Natural killer cell (primary cell): ENCODE results near the gene GRM7. TPM values are rescaled to one million over a fixed set of nuclear protein-coding genes. Genes with fewer than 3 reads are reported as not detected.

Experiments used
- ATAC-seq, 3 donors: fragments of 150-1000 bp in 2 of 3; fragments of 200-7000 bp in 1 of 3; cut with Tn5 transposase; 1 replicate in 1 of 3; 2 replicates in 2 of 3; pipeline ENCODE4 v1.10.0; 2021; ENCODE audit warnings: mild to moderate bottlenecking in 2 of 3, moderate library complexity in 2 of 3
- DNase-seq, 2 donors: peaks; one replicate each; pipeline versions ENCODE4 v3.0.0 to v3.0.0-alpha.2; 2013 to 2021; ENCODE audit warnings: mixed read lengths in 1 of 2
- H3K27ac ChIP-seq: one replicate; pipeline ENCODE4 v1.5.1; 2013; ENCODE audit warnings: mild to moderate bottlenecking, low read length
- H3K27me3 ChIP-seq: one replicate; pipeline ENCODE4 v1.6.1; 2013; ENCODE audit warnings: low read length; ENCODE audit not compliant: control insufficient read depth, insufficient read depth
- H3K36me3 ChIP-seq: one replicate; pipeline ENCODE4 v1.6.1; 2013; ENCODE audit warnings: low read length; ENCODE audit not compliant: control insufficient read depth, insufficient read depth
- H3K4me1 ChIP-seq: one replicate; pipeline ENCODE4 v1.6.1; 2013; ENCODE audit warnings: low read length; ENCODE audit not compliant: control insufficient read depth, insufficient read depth
- H3K4me3 ChIP-seq: one replicate; pipeline ENCODE4 v1.5.1; 2013; ENCODE audit warnings: low read length
- H3K9me3 ChIP-seq: one replicate; pipeline ENCODE4 v1.6.1; 2013; ENCODE audit warnings: low read length; ENCODE audit not compliant: control insufficient read depth, insufficient read depth
- H3K27ac Mint-ChIP-seq, 2 donors: one replicate each; pipeline ENCODE4 v1.8.0; 2022; ENCODE audit warnings: mild to moderate bottlenecking in 2 of 2, mixed read lengths in 2 of 2, moderate library complexity in 1 of 2
- H3K27me3 Mint-ChIP-seq, 2 donors: one replicate each; pipeline ENCODE4 v1.8.0; 2022; ENCODE audit warnings: low read depth in 2 of 2, mixed read lengths in 2 of 2
- H3K36me3 Mint-ChIP-seq: one replicate; pipeline ENCODE4 v1.8.0; 2022; ENCODE audit warnings: mixed read lengths
- H3K4me1 Mint-ChIP-seq, 2 donors: one replicate each; pipeline ENCODE4 v1.8.0; 2022; ENCODE audit warnings: mixed read lengths in 2 of 2
- H3K4me3 Mint-ChIP-seq: one replicate; pipeline ENCODE4 v1.8.0; 2022; ENCODE audit warnings: mild to moderate bottlenecking, moderate library complexity, mixed read lengths
- H3K9me3 Mint-ChIP-seq, 2 donors: one replicate each; pipeline ENCODE4 v1.8.0; 2022; ENCODE audit warnings: mixed read lengths in 2 of 2
- CTCF ChIP-seq: fragments of 200-600 bp; IDR thresholded peaks from one replicate; pipeline ENCODE4 v1.8.0; 2022; ENCODE audit warnings: antibody characterized with exemption
- WGBS: methylation state at CpG from one replicate; pipeline ENCODE4 v1.1.7; 2013; ENCODE audit warnings: missing lambda C conversion rate; ENCODE audit not compliant: insufficient coverage; 5-methylcytosine and 5-hydroxymethylcytosine counted together
- intact Hi-C: fragments of 100-400 bp; cut with micrococcal nuclease; formaldehyde crosslinking; loops from one replicate; pipeline ENCODE4 v1.14.2; 2022
- total RNA-seq, 4 donors: library from RNA; stranded (reverse); fragments of 120-200 nt in 1 of 4; gene quantifications; one replicate each; pipeline versions ENCODE4 v1.2.3 to v1.2.4, GENCODE V29; 2013 to 2022

Gene GRM7
- total RNA-seq, 3 donors from 2014 or later (not counting 1 experiment from before 2014, with no cell fraction given), result not detected

GRCh38 chr3:7293286-7293685 lies 432.4 kb downstream of the GRM7 start:
- H3K4me1 ChIP-seq, result peaks cover 15% of the 10 kb centered on the region
- Mint-ChIP-seq H3K36me3 (no peaks in the 10 kb centered on the region), H3K9me3 (no peaks in the 10 kb centered on the region), H3K4me1 (peaks cover 21 to 36% of the 10 kb centered on the region in 2 donors), H3K27me3 (no peaks in the 10 kb centered on the region), H3K4me3 (peak overlapping the region; percentile 3), H3K27ac (no peak overlapping the region)
- no peaks in the 10 kb centered on the region for H3K27me3 ChIP-seq
- H3K36me3 ChIP-seq, result no peaks in the 10 kb centered on the region
- ATAC-seq (no peak), DNase-seq (no peak)
- no peak for TF ChIP-seq CTCF
- H3K4me3 ChIP-seq, result no peak overlapping the region
- H3K9me3 ChIP-seq, result no peaks in the 10 kb centered on the region
- 94% methylated on average over 7 of the region's 7 CpGs for WGBS
- H3K27ac ChIP-seq, result no peak overlapping the region
- intact Hi-C loops, result no loop called here

- peak in 1 of 3 donors; percentile 26 for ATAC-seq
- H3K36me3 Mint-ChIP-seq, result no peaks in the 10 kb centered on the region
- WGBS, result no CpG with 5 or more reads among the region's 1 CpG
- intact Hi-C loops, result no loop called here
- peak overlapping the region; percentile 51 to 52 for H3K27ac Mint-ChIP-seq
- peaks cover 32 to 39% of the 10 kb centered on the region in 2 donors for H3K4me1 Mint-ChIP-seq
- H3K4me3 ChIP-seq, result no peak overlapping the region
- no peaks in the 10 kb centered on the region for H3K27me3 Mint-ChIP-seq
- DNase-seq, result no peak
- H3K4me3 Mint-ChIP-seq, result peak overlapping the region; percentile 47
- no peak for TF ChIP-seq CTCF
- H3K4me1 ChIP-seq, result peaks cover 2% of the 10 kb centered on the region
- peaks cover 0 to 6% of the 10 kb centered on the region in 2 donors for H3K9me3 Mint-ChIP-seq
- H3K27me3 ChIP-seq, result no peaks in the 10 kb centered on the region
- H3K27ac ChIP-seq, result peak overlapping the region; percentile 42
- H3K9me3 ChIP-seq, result no peaks in the 10 kb centered on the region
- no peaks in the 10 kb centered on the region for H3K36me3 ChIP-seq
Measured at GRCh38 chr3:7305561-7305960, 444.6 kb downstream of the GRM7 start.

GRCh38 chr3:7306901-7307300 lies 446.0 kb downstream of the GRM7 start:
- Mint-ChIP-seq H3K27ac (peak overlapping the region; percentile 70 to 82), H3K36me3 (no peaks in the 10 kb centered on the region), H3K4me1 (peaks cover 32 to 39% of the 10 kb centered on the region in 2 donors), H3K9me3 (peaks cover 0 to 5% of the 10 kb centered on the region in 2 donors), H3K27me3 (no peaks in the 10 kb centered on the region), H3K4me3 (peak overlapping the region; percentile 38)
- WGBS, result 25% methylated on average over 2 of the region's 3 CpGs
- no peak overlapping the region for H3K4me3 ChIP-seq
- no peaks in the 10 kb centered on the region for H3K27me3 ChIP-seq
- intact Hi-C loops, result no loop called here
- H3K4me1 ChIP-seq, result peaks cover 2% of the 10 kb centered on the region
- no peak overlapping the region for H3K27ac ChIP-seq
- H3K36me3 ChIP-seq, result no peaks in the 10 kb centered on the region
- no peaks in the 10 kb centered on the region for H3K9me3 ChIP-seq
- no peak for TF ChIP-seq CTCF
- DNase-seq (no peak), ATAC-seq (no peak)

GRCh38 chr3:7307410-7307809 lies 446.5 kb downstream of the GRM7 start:
- peak in 1 of 3 donors; percentile 36 for ATAC-seq
- Histone ChIP-seq H3K27ac (no peak overlapping the region), H3K27me3 (no peaks in the 10 kb centered on the region), H3K9me3 (no peaks in the 10 kb centered on the region), H3K4me1 (peaks cover 2% of the 10 kb centered on the region), H3K36me3 (no peaks in the 10 kb centered on the region), H3K4me3 (no peak overlapping the region)
- H3K27me3 Mint-ChIP-seq, result no peaks in the 10 kb centered on the region
- H3K9me3 Mint-ChIP-seq, result peaks cover 0 to 5% of the 10 kb centered on the region in 2 donors
- no peak for TF ChIP-seq CTCF
- H3K4me3 Mint-ChIP-seq, result peak overlapping the region; percentile 38
- peak overlapping the region; percentile 70 to 82 for H3K27ac Mint-ChIP-seq
- WGBS, result 46% methylated on average over 2 of the region's 2 CpGs
- peaks cover 32 to 39% of the 10 kb centered on the region in 2 donors for H3K4me1 Mint-ChIP-seq
- intact Hi-C loops, result no loop called here
- no peak for DNase-seq
- H3K36me3 Mint-ChIP-seq, result no peaks in the 10 kb centered on the region
